AG08396 (cell line): ENCODE measurements around the gene KIF1B.
A peak's percentile ranks its signal among the peaks of the same experiment; 100 is the strongest.

Source experiments
- DNase-seq: peaks from one replicate; pipeline ENCODE4 v3.0.0; 2012; ENCODE audit warnings: low spot score, mixed read lengths

KIF1B gene

GRCh38 chr1:10209905-10210810 is at the start of gene KIF1B:
TSS of gene KIF1B (plus strand) at chr1:10210570. CDS start at chr1:10232329, 21,759 bp downstream.
- DNase-seq: peak; percentile 100

GRCh38 chr1:10160907-10161490 is 49.4 kb upstream of the KIF1B start:
- DNase-seq: no peak

GRCh38 chr1:10161541-10162290 is 48.7 kb upstream of the KIF1B start:
- peak; percentile 15 for DNase-seq

GRCh38 chr1:10168912-10169514 is 41.4 kb upstream of the KIF1B start:
- DNase-seq: no peak

- DNase-seq: no peak
Observed at GRCh38 chr1:10170239-10170574, 40.2 kb upstream of the KIF1B start.

GRCh38 chr1:10171105-10171767 is 39.1 kb upstream of the KIF1B start:
- DNase-seq: no peak

GRCh38 chr1:10171995-10172669 is 38.2 kb upstream of the KIF1B start:
- DNase-seq: no peak

GRCh38 chr1:10173582-10173981 is 36.8 kb upstream of the KIF1B start:
- DNase-seq: no peak

GRCh38 chr1:10177876-10178275 is 32.5 kb upstream of the KIF1B start:
- no peak for DNase-seq

GRCh38 chr1:10178597-10179405 is 31.6 kb upstream of the KIF1B start:
- no peak for DNase-seq

- no peak for DNase-seq
Observed at GRCh38 chr1:10179406-10180091, 30.8 kb upstream of the KIF1B start.

GRCh38 chr1:10181154-10181553 is 29.2 kb upstream of the KIF1B start:
- no peak for DNase-seq

- no peak for DNase-seq
Observed at GRCh38 chr1:10185759-10186158, 24.6 kb upstream of the KIF1B start.

GRCh38 chr1:10186331-10187025 is 23.9 kb upstream of the KIF1B start:
- DNase-seq: no peak

- no peak for DNase-seq
Observed at GRCh38 chr1:10187026-10187334, 23.4 kb upstream of the KIF1B start.

GRCh38 chr1:10188133-10188650 is 22.2 kb upstream of the KIF1B start:
- DNase-seq: no peak

GRCh38 chr1:10189659-10190058 is 20.7 kb upstream of the KIF1B start:
- DNase-seq: no peak

GRCh38 chr1:10192263-10192662 is 18.1 kb upstream of the KIF1B start:
- DNase-seq: no peak

GRCh38 chr1:10193288-10193687 is 17.1 kb upstream of the KIF1B start:
- DNase-seq: no peak
